Dermis blood vessel endothelial cell (primary cell): ENCODE measurements around the gene BCAR1. TPM values are rescaled to one million over a fixed set of nuclear protein-coding genes. Genes with fewer than 3 reads are reported as not detected.
A peak's percentile ranks its signal among the peaks of the same experiment; 100 is the strongest.
"Not testable (repeated sequence)": the region's sequence is repeated elsewhere in the genome, so short reads cannot be mapped to it uniquely, and the experiment has no call there.

ENCODE experiments used
- DNase-seq: peaks from one replicate; pipeline ENCODE4 v3.0.0; 2010
- total RNA-seq: library from RNA; depleted of rRNA; stranded (reverse); fragments of >200 nt; gene quantifications from 2 replicates; pipeline ENCODE4 v1.2.3, GENCODE V29; 2014

The BCAR1 gene
- total RNA-seq, 1 donor from 2014 or later: 141 TPM

GRCh38 chr16:75269358-75269757 is 17.9 kb upstream of the BCAR1 start:
- not testable (repeated sequence) for DNase-seq

GRCh38 chr16:75267631-75268264 is 16.3 kb upstream of the BCAR1 start:
- peak; percentile 74 for DNase-seq

- DNase-seq: no peak
These were observed 15.6 kb upstream of the BCAR1 start for GRCh38 chr16:75266738-75267630.

GRCh38 chr16:75265911-75266701 is 14.7 kb upstream of the BCAR1 start:
- peak; percentile 80 for DNase-seq

GRCh38 chr16:75264999-75265910 is 13.8 kb upstream of the BCAR1 start:
- DNase-seq: peak; percentile 45

GRCh38 chr16:75264457-75264998 is 13.1 kb upstream of the BCAR1 start:
- peak; percentile 72 for DNase-seq

GRCh38 chr16:75263963-75264445 is 12.6 kb upstream of the BCAR1 start:
- peak; percentile 59 for DNase-seq

- DNase-seq: no peak
These were observed 12.0 kb upstream of the BCAR1 start for GRCh38 chr16:75263291-75263962.

GRCh38 chr16:75262800-75263127 is 11.3 kb upstream of the BCAR1 start:
- no peak for DNase-seq

GRCh38 chr16:75262104-75262799 is 10.8 kb upstream of the BCAR1 start:
- DNase-seq: peak; percentile 68

- no peak for DNase-seq
These were observed 10.2 kb upstream of the BCAR1 start for GRCh38 chr16:75261590-75262078.

- DNase-seq: no peak
These were observed 9.6 kb upstream of the BCAR1 start for GRCh38 chr16:75260851-75261589.

GRCh38 chr16:75258807-75259141 is 7.3 kb upstream of the BCAR1 start:
- DNase-seq: no peak

- DNase-seq: no peak
These were observed 6.7 kb upstream of the BCAR1 start for GRCh38 chr16:75257886-75258806.

GRCh38 chr16:75256696-75257343 is 5.4 kb upstream of the BCAR1 start:
- DNase-seq: peak; percentile 71

GRCh38 chr16:75256059-75256571 is 4.7 kb upstream of the BCAR1 start:
- peak; percentile 67 for DNase-seq

GRCh38 chr16:75254359-75254837 is 3.0 kb upstream of the BCAR1 start:
- DNase-seq: peak; percentile 75
